ENCODE results near the gene GIT1. TPM values are rescaled to one million over a fixed set of nuclear protein-coding genes. Genes with fewer than 3 reads are reported as not detected.
A peak's percentile ranks its signal among the peaks of the same experiment; 100 is the strongest.

Gene GIT1
- total RNA-seq, 1 experiment from 2014 or later, result 24.2 TPM

GRCh38 chr17:29579866-29580771, 9.3 kb downstream of the GIT1 start:
- intact Hi-C loops (cut with micrococcal nuclease), result loop anchor here (2.0 kb wide), 1 partner anchor 39 kb away; no protein-coding TSS in a partner anchor

GRCh38 chr17:29578626-29579485, 10.6 kb downstream of the GIT1 start:
- POLR2A ChIA-PET (ENCODE audit: unreplicated experiment), result no interaction called here
- H3K9me3 ChIP-seq (ENCODE audit: low read length), result no peaks in the 10 kb centered on the region
- no peaks in the 10 kb centered on the region for H3K79me2 ChIP-seq (ENCODE audit: low read length)
- no peak overlapping the region for H3K4me2 ChIP-seq (ENCODE audit: low read length)
- no peaks in the 10 kb centered on the region for H3K36me3 ChIP-seq (ENCODE audit: low read depth, low read length)
- H3K4me1 ChIP-seq (ENCODE audit: insufficient read depth, low read length), result no peaks in the 10 kb centered on the region
- TF ChIP-seq, protein P1, sequence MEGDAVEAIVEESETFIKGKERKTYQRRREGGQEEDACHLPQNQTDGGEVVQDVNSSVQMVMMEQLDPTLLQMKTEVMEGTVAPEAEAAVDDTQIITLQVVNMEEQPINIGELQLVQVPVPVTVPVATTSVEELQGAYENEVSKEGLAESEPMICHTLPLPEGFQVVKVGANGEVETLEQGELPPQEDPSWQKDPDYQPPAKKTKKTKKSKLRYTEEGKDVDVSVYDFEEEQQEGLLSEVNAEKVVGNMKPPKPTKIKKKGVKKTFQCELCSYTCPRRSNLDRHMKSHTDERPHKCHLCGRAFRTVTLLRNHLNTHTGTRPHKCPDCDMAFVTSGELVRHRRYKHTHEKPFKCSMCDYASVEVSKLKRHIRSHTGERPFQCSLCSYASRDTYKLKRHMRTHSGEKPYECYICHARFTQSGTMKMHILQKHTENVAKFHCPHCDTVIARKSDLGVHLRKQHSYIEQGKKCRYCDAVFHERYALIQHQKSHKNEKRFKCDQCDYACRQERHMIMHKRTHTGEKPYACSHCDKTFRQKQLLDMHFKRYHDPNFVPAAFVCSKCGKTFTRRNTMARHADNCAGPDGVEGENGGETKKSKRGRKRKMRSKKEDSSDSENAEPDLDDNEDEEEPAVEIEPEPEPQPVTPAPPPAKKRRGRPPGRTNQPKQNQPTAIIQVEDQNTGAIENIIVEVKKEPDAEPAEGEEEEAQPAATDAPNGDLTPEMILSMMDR (conservative IDR thresholded peaks at IDR 0.05; ENCODE audit: low read depth, low read length), result no peak
- TF ChIP-seq EZH2 (IDR thresholded peaks at IDR 0.05; ENCODE audit: low read length, unreplicated experiment) (no peak), EZH2phosphoT487 (IDR thresholded peaks at IDR 0.05; ENCODE audit: borderline replicate concordance, low read length) (no peak)
- no peak overlapping the region for H3K9ac ChIP-seq (ENCODE audit: low read length)
- CTCF ChIA-PET, result interaction anchor here (1.0 kb wide), 1 partner anchor 12 kb away, joined by 4 read pairs; no protein-coding TSS in a partner anchor
- H4K20me1 ChIP-seq (ENCODE audit: low read length), result no peaks in the 10 kb centered on the region
- no peak for ATAC-seq
- H3F3A ChIP-seq (ENCODE audit: low read length, unreplicated experiment), result no peaks in the 10 kb centered on the region
- no peaks in the 10 kb centered on the region for H3K27me3 ChIP-seq (ENCODE audit: low read length)
- no peaks in the 10 kb centered on the region for H3K9me2 ChIP-seq (replicated peaks; ENCODE audit: low read length)
- no peak for DNase-seq
- intact Hi-C loops (cut with micrococcal nuclease), result no loop called here
- no peak overlapping the region for H3K4me3 ChIP-seq (ENCODE audit: low read length)
- no TSS peak for BruUV-seq (replicated peaks)
- no peak overlapping the region for H2AFZ ChIP-seq (ENCODE audit: low read length)
- H3K27ac ChIP-seq (ENCODE audit: low read length), result no peak overlapping the region

More at GRCh38 chr17:29579866-29580771, 9.3 kb downstream of the GIT1 start:
- DNase-seq (peak; percentile 82), ATAC-seq (peak; percentile 99)
- no peaks in the 10 kb centered on the region for H3F3A ChIP-seq (ENCODE audit: low read length, unreplicated experiment)
- TF ChIP-seq EZH2 (IDR thresholded peaks at IDR 0.05; ENCODE audit: low read length, unreplicated experiment), result no peak
- TF ChIP-seq, protein P1 (conservative IDR thresholded peaks at IDR 0.05; ENCODE audit: low read depth, low read length), result peak; percentile 83
- no peak overlapping the region for H3K4me3 ChIP-seq (ENCODE audit: low read length)
- H3K9me2 ChIP-seq (replicated peaks; ENCODE audit: low read length), result no peaks in the 10 kb centered on the region
- ChIA-PET POLR2A (ENCODE audit: unreplicated experiment) (interaction anchor here (0.5 kb wide), 1 partner anchor 11 kb away, joined by 9 read pairs; no protein-coding TSS in a partner anchor), CTCF (no interaction called here)
- no peaks in the 10 kb centered on the region for H4K20me1 ChIP-seq (ENCODE audit: low read length)
- no peaks in the 10 kb centered on the region for H3K4me1 ChIP-seq (ENCODE audit: insufficient read depth, low read length)
- H3K79me2 ChIP-seq (ENCODE audit: low read length), result 0 out of 2 replicates have a peak, but pooled peaks cover 3% of the 10 kb centered on the region
- no TSS peak for BruUV-seq (replicated peaks)
- no peak overlapping the region for H3K27ac ChIP-seq (ENCODE audit: low read length)
- H3K9ac ChIP-seq (ENCODE audit: low read length), result no peak overlapping the region
- no peaks in the 10 kb centered on the region for H3K27me3 ChIP-seq (ENCODE audit: low read length)
- no peak overlapping the region for H3K4me2 ChIP-seq (ENCODE audit: low read length)
- H3K36me3 ChIP-seq (ENCODE audit: low read depth, low read length), result no peaks in the 10 kb centered on the region
- no peaks in the 10 kb centered on the region for H3K9me3 ChIP-seq (ENCODE audit: low read length)
- H2AFZ ChIP-seq (ENCODE audit: low read length), result no peak overlapping the region
